K562 (cell line): ENCODE results near the gene IL12RB1. TPM values are rescaled to one million over a fixed set of nuclear protein-coding genes. Genes with fewer than 3 reads are reported as not detected.
A peak's percentile ranks its signal among the peaks of the same experiment; 100 is the strongest.

Experiments used
- ATAC-seq: fragments of 200-7000 bp; cut with Tn5 transposase; 3 replicates; pipeline ENCODE4 v1.9.1; 2020; ENCODE audit warnings: moderate library complexity
- BruUV-seq: library from RNA; stranded (reverse); fragments of 400-500 nt; replicated peaks from 2 replicates; lab custom pipeline; 2021; lab: Mats Ljungman, UMichigan
- CTCF ChIA-PET: fragments of 300-600 bp; formaldehyde crosslinking; extraction: SDS; loops from one replicate; lab custom pipeline; 2021; ENCODE audit warnings: low intra/inter-chr PET ratio; lab: Yijun Ruan, JAX
- POLR2A ChIA-PET: fragments of 300-600, 350-650 bp; sonication (Branson Sonifier 250); formaldehyde crosslinking; extraction: SDS; loops from one replicate; lab custom pipeline; 2021; ENCODE audit warnings: antibody characterized with exemption, inconsistent platforms; lab: Yijun Ruan, JAX
- DNase-seq, 4 experiments: peaks; one replicate each; pipeline versions ENCODE4 v3.0.0 to v3.0.0-alpha.2; 2011 to 2018; ENCODE audit warnings: low spot score in 3 of 4, mixed read lengths in 3 of 4; ENCODE audit errors: extremely low read depth in 1 of 4
- FAIRE-seq: peaks from 2 replicates; lab custom pipeline; 2011; peaks lifted over from hg19 to GRCh38; lab: Jason Lieb, UNC
- H2AFZ ChIP-seq: 2 replicates; pipeline ENCODE4 v1.6.0; 2011; ENCODE audit warnings: low read depth, low read length, control low read depth, inconsistent platforms
- H3K27ac ChIP-seq: fragments of 200-600 bp; 3 replicates; pipeline ENCODE4 v1.8.0; 2011; ENCODE audit warnings: low read depth, mild to moderate bottlenecking, control low read depth, inconsistent platforms, low read length, moderate library complexity, mixed read lengths; ENCODE audit errors: extremely low read depth
- H3K27me3 ChIP-seq, 2 experiments: fragments of 300-600 bp in 1 of 2; 2 replicates in 1 of 2; 3 replicates in 1 of 2; pipeline versions ENCODE4 v1.6.0 to v1.8.0; 2011; ENCODE audit warnings: inconsistent platforms in 2 of 2, low read length in 2 of 2, mild to moderate bottlenecking in 1 of 2, mixed read lengths in 1 of 2, moderate library complexity in 1 of 2; ENCODE audit not compliant: control insufficient read depth in 2 of 2, insufficient read depth in 2 of 2
- H3K36me3 ChIP-seq: fragments of 300-600 bp; 3 replicates; pipeline ENCODE4 v1.8.0; 2011; ENCODE audit warnings: mild to moderate bottlenecking, low read length, inconsistent platforms; ENCODE audit not compliant: control insufficient read depth, insufficient read depth
- H3K4me1 ChIP-seq, 2 experiments: fragments of 200-600 bp in 1 of 2; replicated peaks in 1 of 2; 2 replicates in 1 of 2; 3 replicates in 1 of 2; pipeline versions ENCODE4 v1.5.1 to v1.8.0; 2011; ENCODE audit warnings: inconsistent platforms in 2 of 2, low read length in 2 of 2, mild to moderate bottlenecking in 1 of 2, mixed read lengths in 1 of 2, moderate library complexity in 1 of 2; ENCODE audit not compliant: control insufficient read depth in 2 of 2, insufficient read depth in 2 of 2
- H3K4me2 ChIP-seq: 2 replicates; pipeline ENCODE4 v1.6.1; 2011; ENCODE audit warnings: low read length, control low read depth, inconsistent platforms, mixed read lengths; ENCODE audit not compliant: insufficient read depth
- H3K4me3 ChIP-seq: fragments of 200-600 bp; sonication (generic), shearing (Covaris generic); 2 replicates; pipeline ENCODE4 v1.5.1; 2016; ENCODE audit warnings: control low read depth, inconsistent platforms
- H3K79me2 ChIP-seq: fragments of 200-600 bp; 3 replicates; pipeline ENCODE4 v1.8.0; 2011; ENCODE audit warnings: low read length, inconsistent platforms; ENCODE audit not compliant: control insufficient read depth, insufficient read depth
- H3K9ac ChIP-seq, 2 experiments: 2 replicates each; pipeline versions ENCODE4 v1.6.0 to v1.6.1; 2011; ENCODE audit warnings: low read depth in 2 of 2, low read length in 2 of 2, control low read depth in 1 of 2, inconsistent platforms in 1 of 2, mild to moderate bottlenecking in 1 of 2, mixed read lengths in 1 of 2; ENCODE audit not compliant: insufficient read depth in 1 of 2
- H3K9me1 ChIP-seq: one replicate; pipeline ENCODE4 v1.6.0; 2011; ENCODE audit warnings: inconsistent platforms, mild to moderate bottlenecking, low read length, moderate library complexity; ENCODE audit not compliant: control insufficient read depth, insufficient read depth
- H3K9me3 ChIP-seq: replicated peaks from 2 replicates; pipeline ENCODE4 v1.5.1; 2011; ENCODE audit warnings: low read depth, low read length, inconsistent platforms; ENCODE audit not compliant: control insufficient read depth, insufficient read depth
- H4K20me1 ChIP-seq: replicated peaks from 2 replicates; pipeline ENCODE4 v1.6.1; 2011; ENCODE audit warnings: low read length, inconsistent platforms, mixed read lengths; ENCODE audit not compliant: control insufficient read depth, insufficient read depth
- ATF7 ChIP-seq: fragments of 450-650 bp; IDR thresholded peaks from 2 replicates; pipeline ENCODE4 v1.7.1; 2014; ENCODE audit warnings: mild to moderate bottlenecking, moderate library complexity
- CBX5 ChIP-seq: IDR thresholded peaks from 2 replicates; pipeline ENCODE4 v1.6.1; 2014; ENCODE audit warnings: low read depth, borderline replicate concordance
- EZH2 ChIP-seq: IDR thresholded peaks from 2 replicates; pipeline ENCODE4 v1.6.1; 2012; ENCODE audit warnings: low read depth, mild to moderate bottlenecking, inconsistent platforms, low read length, borderline replicate concordance
- FIP1L1 ChIP-seq: fragments of 200-400 bp; formaldehyde crosslinking; IDR thresholded peaks from 2 replicates; pipeline ENCODE4 v1.6.1; 2018; ENCODE audit warnings: mild to moderate bottlenecking, low read depth, low read length; ENCODE audit not compliant: poor library complexity, severe bottlenecking
- FOXM1 ChIP-seq, 2 experiments: fragments of 450-650 bp in 1 of 2; sonication (generic) in 1 of 2; formaldehyde crosslinking in 1 of 2; IDR thresholded peaks; 2 replicates each; pipeline versions ENCODE4 v1.6.1 to v1.9.0; 2017 to 2022; ENCODE audit warnings: low read depth in 2 of 2, mild to moderate bottlenecking in 2 of 2, missing genetic modification reagents in 1 of 2, moderate library complexity in 1 of 2
- KDM2B ChIP-seq: fragments of 250-450 bp; sonication (Bioruptor Pico); IDR thresholded peaks from 2 replicates; pipeline ENCODE4 v1.8.0; 2021; ENCODE audit warnings: mild to moderate bottlenecking, moderate library complexity
- KDM5B ChIP-seq: fragments of 200-600 bp; sonication (generic); IDR thresholded peaks from 2 replicates; pipeline ENCODE4 v1.6.1; 2012; ENCODE audit warnings: low read depth, mild to moderate bottlenecking, moderate library complexity, low read length, control low read depth, inconsistent platforms; ENCODE audit not compliant: insufficient replicate concordance
- NEUROD1 ChIP-seq: fragments of 150-350 bp; IDR thresholded peaks from 2 replicates; pipeline ENCODE4 v1.6.1; 2014; ENCODE audit warnings: borderline replicate concordance, low read length, low read depth; ENCODE audit not compliant: partially characterized antibody
- NFE2L1 ChIP-seq: fragments of 450-650 bp; IDR thresholded peaks from 2 replicates; pipeline ENCODE4 v1.6.1; 2016; ENCODE audit warnings: missing genetic modification characterization, low read depth, mild to moderate bottlenecking, missing compliant biosample characterization, moderate library complexity, borderline replicate concordance
- NR4A1 ChIP-seq, 2 experiments: fragments of 250-450 bp in 1 of 2; fragments of 450-650 bp in 1 of 2; sonication (Bioruptor Pico) in 1 of 2; IDR thresholded peaks; 2 replicates each; pipeline versions ENCODE4 v1.4.0 to v1.6.1; 2016 to 2020; ENCODE audit warnings: mild to moderate bottlenecking in 2 of 2, missing compliant biosample characterization in 1 of 2, missing genetic modification characterization in 1 of 2, moderate library complexity in 1 of 2
- NUFIP1 ChIP-seq: fragments of 450-650 bp; IDR thresholded peaks from 2 replicates; pipeline ENCODE4 v1.6.1; 2018; ENCODE audit not compliant: partially characterized antibody
- PCBP2 ChIP-seq: fragments of 200-400 bp; formaldehyde crosslinking; IDR thresholded peaks from 2 replicates; pipeline ENCODE4 v1.6.1; 2018; ENCODE audit warnings: low read length, low read depth, mild to moderate bottlenecking, moderate library complexity; ENCODE audit not compliant: poor library complexity, severe bottlenecking
- PTRF ChIP-seq: fragments of 450-650 bp; IDR thresholded peaks from 2 replicates; pipeline ENCODE4 v1.6.1; 2016; ENCODE audit warnings: mild to moderate bottlenecking, missing genetic modification characterization, missing compliant biosample characterization
- RBM15 ChIP-seq: fragments of 200-400 bp; formaldehyde crosslinking; IDR thresholded peaks from 2 replicates; pipeline ENCODE4 v1.6.1; 2018; ENCODE audit warnings: mild to moderate bottlenecking, low read length, moderate library complexity; ENCODE audit not compliant: insufficient read depth
- RBM17 ChIP-seq: fragments of 200-400 bp; formaldehyde crosslinking; IDR thresholded peaks from 2 replicates; pipeline ENCODE4 v1.6.1; 2017; ENCODE audit warnings: low read depth, mild to moderate bottlenecking, low read length, borderline replicate concordance
- RHOXF2B ChIP-seq: fragments of 250-450 bp; sonication (Bioruptor Pico); conservative IDR thresholded peaks from 2 replicates; pipeline ENCODE4 v1.5.1; 2021
- SAP30 ChIP-seq: fragments of 200-600 bp; sonication (generic); IDR thresholded peaks from 2 replicates; pipeline ENCODE4 v1.6.1; 2012; ENCODE audit warnings: borderline replicate concordance, low read depth, mild to moderate bottlenecking, moderate library complexity, low read length, control low read depth, inconsistent platforms; ENCODE audit not compliant: insufficient read depth, poor library complexity, severe bottlenecking
- STAT5B ChIP-seq: fragments of 250-450 bp; sonication (Bioruptor Pico); IDR thresholded peaks from 2 replicates; pipeline ENCODE4 v1.8.0; 2021; ENCODE audit warnings: mild to moderate bottlenecking, inconsistent platforms
- WGBS: fragments of 100-300 bp; shearing (Covaris generic); methylation state at CpG from one replicate; pipeline ENCODE4 v1.1.6; 2016; ENCODE audit warnings: low coverage, mixed read lengths; ENCODE audit not compliant: insufficient coverage; ENCODE audit errors: missing lambda C conversion rate; 5-methylcytosine and 5-hydroxymethylcytosine counted together
- in situ Hi-C: fragments of 300-500 bp; cut with MboI; formaldehyde crosslinking; loops from 4 replicates; pipeline ENCODE4 v1.15.0; 2018; ENCODE audit warnings: inconsistent platforms, mixed read lengths
- intact Hi-C: fragments of 100-400 bp; cut with micrococcal nuclease; formaldehyde crosslinking; loops from 2 replicates; pipeline ENCODE4 v1.14.2; 2022
- polyA plus RNA-seq, 8 experiments: library from polyadenylated mRNA; depleted of rRNA in 4 of 8; stranded (reverse) in 5 of 8; unstranded in 3 of 8; fragments of >200 nt; fragmentation: Nextera tagmentation in 2 of 8; fragmentation: Illumina TruSeq in 1 of 8; extraction: Ambion mirVana in 2 of 8; extraction: Trizol in 1 of 8; gene quantifications; 2 replicates each; pipeline versions ENCODE4 v1.2.1 to v1.2.3, GENCODE V29; 2011 to 2014; ENCODE audit warnings: inconsistent platforms in 1 of 8, missing spikeins in 1 of 8
- total RNA-seq, 7 experiments: library from RNA; depleted of rRNA in 6 of 7; stranded (reverse); fragments of >200 nt in 6 of 7; fragmentation: Illumina TruSeq in 2 of 7; extraction: Trizol in 2 of 7; gene quantifications; 2 replicates each; pipeline versions ENCODE4 v1.2.1 to v1.2.3, GENCODE V29; 2011 to 2021; ENCODE audit warnings: low replicate concordance in 1 of 7

IL12RB1 gene
- total and polyA plus RNA-seq, 9 of the 15 experiments (the other 6 are each of a cell fraction or from before 2014, with no cell fraction given), result 0.04 to 0.07 (median 0.06) TPM; not detected in 5

- Histone ChIP-seq H4K20me1 (no peaks in the 10 kb centered on the region), H3K9ac (peak overlapping the region in 1 of 2 experiments; percentile 81; a peak in 2 of 4 replicates), H3K27ac (peak overlapping the region; percentile 42; the same call in 1 of the 3 replicates), H3K9me1 (no peaks in the 10 kb centered on the region), H3K79me2 (no peaks in the 10 kb centered on the region), H3K4me2 (no peak overlapping the region), H3K4me3 (no peak overlapping the region), H3K36me3 (peaks cover 55% of the 10 kb centered on the region), H3K27me3 (no peaks in the 10 kb centered on the region), H3K9me3 (no peaks in the 10 kb centered on the region), H2AFZ (no peak overlapping the region), H3K4me1 (peaks cover 4 to 15% of the 10 kb centered on the region in 2 experiments; a peak in 2 of 5 replicates)
- POLR2A ChIA-PET, result interaction anchor here (0.6 kb wide), 1 partner anchor 407 kb away, joined by 4 read pairs; no protein-coding TSS in a partner anchor
- FAIRE-seq, result no peak
- DNase-seq, result peak in 1 of 4 experiments; percentile 5
- in situ Hi-C loops, result no loop called here
- ATAC-seq, result peak; percentile 30; the same call in 1 of the 3 replicates
- no TSS peak for BruUV-seq
- CTCF ChIA-PET, result no interaction called here
- intact Hi-C loops, result no loop called here
- WGBS, result 82% methylated on average over 6 of the region's 6 CpGs
- no peak for TF ChIP-seq PTRF (tag)
- TF ChIP-seq PCBP2, result no peak
- TF ChIP-seq NFE2L1 (tag), result no peak
- TF ChIP-seq NR4A1 (CRISPR knock-in tag; IDR thresholded peaks at IDR 0.05), result no peak
- TF ChIP-seq NR4A1 (tag; IDR thresholded peaks at IDR 0.05), result no peak
- no peak for TF ChIP-seq NEUROD1
- TF ChIP-seq CBX5, result no peak
- TF ChIP-seq FIP1L1, result no peak
- TF ChIP-seq KDM5B, result no peak
- no peak for TF ChIP-seq FOXM1 (IDR thresholded peaks at IDR 0.05; ENCODE audit: low read depth)
- no peak for TF ChIP-seq FOXM1 (CRISPR knock-in tag; IDR thresholded peaks at IDR 0.05; ENCODE audit: low read depth)
- no peak for TF ChIP-seq RBM17
- no peak for TF ChIP-seq RHOXF2B
- TF ChIP-seq RBM15, result no peak
- TF ChIP-seq ATF7, result no peak
- no peak for TF ChIP-seq STAT5B (CRISPR knock-in tag)
- no peak for TF ChIP-seq EZH2
- TF ChIP-seq KDM2B (CRISPR knock-in tag), result no peak
- TF ChIP-seq SAP30, result no peak
- TF ChIP-seq NUFIP1, result no peak
These were observed 72.5 kb downstream of the IL12RB1 start for GRCh38 chr19:18014197-18014596.
